ENCODE results near the gene WDR53. TPM values are rescaled to one million over a fixed set of nuclear protein-coding genes. Genes with fewer than 3 reads are reported as not detected.

The WDR53 gene
- total and polyA plus RNA-seq, 9 of the 15 experiments (the other 6 are each of a cell fraction or from before 2014, with no cell fraction given) = 13.0 to 34.5 (median 20.9) TPM

GRCh38 chr3:196611761-196612483 lies 43.6 kb upstream of the WDR53 start (continued):
- TF ChIP-seq IRF9 (tag; IDR thresholded peaks at IDR 0.05) (no peak), SIX5 (IDR thresholded peaks at IDR 0.05; ENCODE audit: borderline replicate concordance in 1 of 2, insufficient read depth in 1 of 2, low read depth in 1 of 2, low read length in 2 of 2) (no peak), ZNF583 (CRISPR knock-in tag; IDR thresholded peaks at IDR 0.05) (no peak), ELK3 (CRISPR knock-in tag; IDR thresholded peaks at IDR 0.05) (no peak), ELK1 (CRISPR knock-in tag; IDR thresholded peaks at IDR 0.05) (no peak), GABPB1 (CRISPR knock-in tag; IDR thresholded peaks at IDR 0.05) (no peak), REST (IDR thresholded peaks at IDR 0.05; ENCODE audit: borderline replicate concordance) (no peak), REST (CRISPR knock-in tag; IDR thresholded peaks at IDR 0.05; ENCODE audit: low read depth) (no peak), HIVEP1 (CRISPR knock-in tag; IDR thresholded peaks at IDR 0.05) (no peak), ZNF780A (CRISPR knock-in tag; IDR thresholded peaks at IDR 0.05) (no peak), MCM2 (IDR thresholded peaks at IDR 0.05; ENCODE audit: low read depth) (no peak), ETS2 (tag; IDR thresholded peaks at IDR 0.05; ENCODE audit: borderline replicate concordance, poor library complexity, severe bottlenecking) (no peak), KLF1 (tag; IDR thresholded peaks at IDR 0.05) (no peak), BDP1 (IDR thresholded peaks at IDR 0.05; ENCODE audit: insufficient read depth, insufficient read length) (no peak), HOXB6 (CRISPR knock-in tag; IDR thresholded peaks at IDR 0.05; ENCODE audit: borderline replicate concordance) (no peak), CCNT2 (IDR thresholded peaks at IDR 0.05; ENCODE audit: borderline replicate concordance, extremely low read depth, insufficient read length, low read depth, low read length) (no peak)
